Measurements from ENCODE around the gene THAP4.

DNA sequence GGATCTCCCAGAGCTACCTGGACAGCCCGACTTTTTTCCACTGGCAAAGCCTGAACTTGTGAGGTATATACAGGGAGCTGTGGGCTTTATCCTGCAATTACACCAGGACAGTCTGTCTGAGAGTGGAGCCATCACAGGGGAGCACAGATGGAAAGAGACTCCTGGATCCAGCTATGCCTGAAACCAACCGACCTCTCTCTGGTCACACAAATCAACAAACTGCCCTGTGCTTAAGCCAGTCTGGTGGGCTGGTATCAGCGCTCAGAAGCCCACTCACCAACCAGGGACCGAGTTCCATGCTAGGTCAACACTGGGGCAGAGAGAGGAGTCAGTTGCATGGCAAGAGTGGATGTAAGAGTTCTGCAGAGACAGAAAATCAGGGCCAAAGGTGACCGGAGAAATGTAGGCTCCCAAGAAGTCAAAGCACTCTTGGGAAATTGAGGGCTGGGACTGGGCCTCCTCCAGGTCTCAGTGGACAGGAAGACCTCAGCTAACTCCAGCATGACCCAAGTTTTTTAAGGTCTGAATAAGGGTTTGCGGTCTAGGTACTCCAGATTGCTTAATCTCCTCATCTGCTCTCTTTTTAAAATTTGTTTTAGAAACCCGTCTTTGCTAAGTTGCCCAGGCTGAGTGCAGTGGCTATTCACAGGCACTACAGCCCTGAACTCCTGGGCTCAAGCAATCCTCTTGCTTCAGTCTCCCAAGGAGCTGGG is 82.2 kb downstream of the THAP4 start:
- TF ChIP-seq, protein P1, sequence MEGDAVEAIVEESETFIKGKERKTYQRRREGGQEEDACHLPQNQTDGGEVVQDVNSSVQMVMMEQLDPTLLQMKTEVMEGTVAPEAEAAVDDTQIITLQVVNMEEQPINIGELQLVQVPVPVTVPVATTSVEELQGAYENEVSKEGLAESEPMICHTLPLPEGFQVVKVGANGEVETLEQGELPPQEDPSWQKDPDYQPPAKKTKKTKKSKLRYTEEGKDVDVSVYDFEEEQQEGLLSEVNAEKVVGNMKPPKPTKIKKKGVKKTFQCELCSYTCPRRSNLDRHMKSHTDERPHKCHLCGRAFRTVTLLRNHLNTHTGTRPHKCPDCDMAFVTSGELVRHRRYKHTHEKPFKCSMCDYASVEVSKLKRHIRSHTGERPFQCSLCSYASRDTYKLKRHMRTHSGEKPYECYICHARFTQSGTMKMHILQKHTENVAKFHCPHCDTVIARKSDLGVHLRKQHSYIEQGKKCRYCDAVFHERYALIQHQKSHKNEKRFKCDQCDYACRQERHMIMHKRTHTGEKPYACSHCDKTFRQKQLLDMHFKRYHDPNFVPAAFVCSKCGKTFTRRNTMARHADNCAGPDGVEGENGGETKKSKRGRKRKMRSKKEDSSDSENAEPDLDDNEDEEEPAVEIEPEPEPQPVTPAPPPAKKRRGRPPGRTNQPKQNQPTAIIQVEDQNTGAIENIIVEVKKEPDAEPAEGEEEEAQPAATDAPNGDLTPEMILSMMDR (IDR thresholded peaks at IDR 0.05), result no peak
- TF ChIP-seq POLR2A (IDR thresholded peaks at IDR 0.05), result no peak

All from body of pancreas (tissue), 4 donors.